GM13977 (cell line): ENCODE results near the gene NCAPD2.
"Not testable (repeated sequence)": the region's sequence is repeated elsewhere in the genome, so short reads cannot be mapped to it uniquely, and the experiment has no call there.

Experiments used
- DNase-seq: peaks from one replicate; pipeline ENCODE4 v3.0.0; 2012; ENCODE audit warnings: low spot score
- in situ Hi-C: fragments of 300-500 bp; cut with MboI; formaldehyde crosslinking; loops from one replicate; pipeline ENCODE4 v1.12.0; 2022; ENCODE audit warnings: low sequenced_read_pairs, low pct_unique_long_range_greater_than_20kb, mixed read lengths, inconsistent platforms; ENCODE audit not compliant: unreplicated experiment
- TF ChIP-seq, protein P1 (sequence below): IDR thresholded peaks from 2 replicates; pipeline ENCODE4 v1.5.1; 2012; ENCODE audit warnings: mild to moderate bottlenecking, control low read depth; ENCODE audit not compliant: insufficient read depth; ENCODE audit errors: extremely low read depth, missing control alignments

NCAPD2 gene

DNA sequence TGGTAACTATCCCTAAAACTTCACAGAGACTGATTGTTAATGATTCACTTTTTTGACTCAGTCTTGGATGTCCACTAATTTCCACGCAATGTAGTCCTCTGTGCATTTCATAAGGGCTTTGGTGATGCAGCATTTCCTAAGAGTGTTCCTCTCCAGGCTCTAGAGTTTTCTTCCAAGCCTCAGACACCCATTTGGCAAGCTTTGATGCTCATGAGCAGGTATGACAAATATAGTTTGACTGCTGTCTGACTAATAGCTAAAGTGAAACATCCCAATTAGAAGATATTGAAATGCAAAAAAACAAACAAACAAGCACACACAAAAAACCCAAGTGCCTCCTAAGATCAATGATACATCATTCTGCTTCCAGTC lies 21.9 kb upstream of the NCAPD2 start:
- no peak for DNase-seq
- in situ Hi-C loops: no loop called here
- TF ChIP-seq, protein P1, sequence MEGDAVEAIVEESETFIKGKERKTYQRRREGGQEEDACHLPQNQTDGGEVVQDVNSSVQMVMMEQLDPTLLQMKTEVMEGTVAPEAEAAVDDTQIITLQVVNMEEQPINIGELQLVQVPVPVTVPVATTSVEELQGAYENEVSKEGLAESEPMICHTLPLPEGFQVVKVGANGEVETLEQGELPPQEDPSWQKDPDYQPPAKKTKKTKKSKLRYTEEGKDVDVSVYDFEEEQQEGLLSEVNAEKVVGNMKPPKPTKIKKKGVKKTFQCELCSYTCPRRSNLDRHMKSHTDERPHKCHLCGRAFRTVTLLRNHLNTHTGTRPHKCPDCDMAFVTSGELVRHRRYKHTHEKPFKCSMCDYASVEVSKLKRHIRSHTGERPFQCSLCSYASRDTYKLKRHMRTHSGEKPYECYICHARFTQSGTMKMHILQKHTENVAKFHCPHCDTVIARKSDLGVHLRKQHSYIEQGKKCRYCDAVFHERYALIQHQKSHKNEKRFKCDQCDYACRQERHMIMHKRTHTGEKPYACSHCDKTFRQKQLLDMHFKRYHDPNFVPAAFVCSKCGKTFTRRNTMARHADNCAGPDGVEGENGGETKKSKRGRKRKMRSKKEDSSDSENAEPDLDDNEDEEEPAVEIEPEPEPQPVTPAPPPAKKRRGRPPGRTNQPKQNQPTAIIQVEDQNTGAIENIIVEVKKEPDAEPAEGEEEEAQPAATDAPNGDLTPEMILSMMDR: no peak

DNA sequence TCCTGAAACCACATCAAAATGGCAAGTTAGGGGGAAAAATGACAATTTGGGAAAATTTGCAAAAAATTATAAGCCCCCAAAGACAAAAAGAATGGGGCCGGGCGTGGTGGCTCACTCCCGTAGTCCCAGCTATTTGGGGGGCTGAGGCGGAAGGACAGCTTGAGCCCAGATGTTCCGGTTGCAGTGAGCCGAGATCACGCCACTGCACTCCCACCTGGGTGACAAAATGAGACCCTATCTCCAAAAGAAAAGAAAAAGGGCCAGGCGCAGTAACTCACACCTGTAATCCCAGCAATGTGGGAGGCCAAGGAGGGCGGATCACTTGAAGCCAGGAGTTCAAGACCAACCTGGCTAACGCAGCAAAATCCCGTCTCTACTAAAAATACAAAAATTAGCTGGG lies 21.4 kb upstream of the NCAPD2 start:
- TF ChIP-seq, protein P1: no peak
- DNase-seq: no peak
- in situ Hi-C loops: no loop called here

DNA sequence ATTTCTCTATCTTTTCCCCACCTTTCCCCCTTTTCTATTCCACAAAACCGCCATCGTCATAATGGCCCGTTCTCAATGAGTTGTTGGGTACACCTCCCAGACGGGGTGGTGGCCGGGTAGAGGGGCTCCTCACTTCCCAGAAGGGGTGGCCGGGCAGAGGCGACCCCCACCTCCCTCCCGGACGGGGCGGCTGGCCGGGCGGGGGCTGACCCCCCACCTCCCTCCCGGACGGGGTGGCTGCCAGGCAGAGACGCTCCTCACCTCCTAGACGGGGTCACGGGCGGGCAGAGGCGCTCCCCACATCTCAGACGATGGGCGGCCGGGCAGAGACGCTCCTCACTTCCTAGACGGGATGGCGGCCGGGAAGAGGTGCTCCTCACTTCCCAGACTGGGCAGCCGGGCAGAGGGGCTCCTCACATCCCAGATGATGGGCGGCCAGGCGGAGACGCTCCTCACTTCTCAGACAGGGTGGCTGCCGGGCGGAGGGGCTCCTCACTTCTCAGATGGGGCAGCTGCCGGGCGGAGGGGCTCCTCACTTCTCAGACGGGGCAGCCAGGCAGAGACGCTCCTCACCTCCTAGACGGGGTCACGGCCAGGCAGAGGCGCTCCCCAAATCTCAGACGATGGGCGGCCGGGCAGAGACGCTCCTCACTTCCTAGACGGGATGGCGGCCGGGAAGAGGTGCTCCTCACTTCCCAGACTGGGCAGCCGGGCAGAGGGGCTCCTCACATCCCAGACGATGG lies 18.5 kb upstream of the NCAPD2 start:
- in situ Hi-C loops, DNase-seq: not testable (repeated sequence)

DNA sequence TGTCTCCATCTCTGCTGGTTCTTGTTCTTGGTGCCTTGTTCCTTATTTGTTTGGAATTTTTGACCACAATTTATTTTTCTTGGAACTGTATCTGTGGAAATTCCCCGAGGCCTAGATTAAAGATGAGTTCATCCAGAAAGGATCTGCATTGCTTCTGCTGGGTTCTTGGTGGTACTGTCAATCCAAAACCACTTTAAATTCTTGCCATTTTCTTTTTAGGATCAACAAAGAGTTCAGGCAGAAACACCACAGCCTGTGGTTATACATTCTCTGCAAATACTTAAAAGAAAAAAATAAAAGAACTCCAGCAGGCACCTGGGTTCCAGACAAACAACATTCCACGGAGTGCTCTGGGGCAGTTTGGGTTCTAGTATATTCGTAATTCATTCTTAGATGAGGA lies 17.4 kb upstream of the NCAPD2 start:
- no peak for DNase-seq
- in situ Hi-C loops: no loop called here
- TF ChIP-seq, protein P1: no peak

DNA sequence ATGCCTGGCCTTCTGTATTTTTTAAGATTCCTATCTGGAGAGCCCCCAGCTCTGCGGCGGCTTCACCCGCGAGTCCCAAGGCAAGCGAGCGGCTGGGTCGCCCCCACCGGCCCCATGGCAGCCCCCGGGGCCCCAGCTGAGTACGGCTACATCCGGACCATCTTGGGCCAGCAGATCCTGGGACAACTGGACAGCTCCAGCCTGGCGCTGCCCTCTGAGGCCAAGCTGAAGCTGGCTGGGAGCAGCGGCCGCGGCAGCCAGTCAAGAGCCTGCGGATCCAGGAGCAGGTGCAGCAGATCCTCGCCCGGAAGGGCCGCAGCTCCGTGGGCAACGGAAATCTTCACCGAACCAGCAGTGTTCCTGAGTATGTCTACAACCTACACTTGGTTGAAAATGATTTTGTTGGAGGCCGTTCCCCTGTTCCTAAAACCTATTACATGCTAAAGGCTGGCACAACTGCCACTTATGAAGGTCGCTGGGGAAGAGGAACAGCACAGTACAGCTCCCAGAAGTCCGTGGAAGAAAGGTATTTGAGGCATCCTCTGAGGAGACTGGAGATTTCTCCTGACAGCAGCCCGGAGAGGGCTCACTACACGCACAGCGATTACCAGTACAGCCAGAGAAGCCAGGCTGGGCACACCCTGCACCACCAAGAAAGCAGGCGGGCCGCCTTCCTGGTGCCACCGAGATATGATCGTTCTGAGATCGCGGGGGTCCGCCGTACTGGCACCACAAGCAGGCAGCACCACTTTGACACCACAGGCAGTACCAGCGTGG lies 16.1 kb upstream of the NCAPD2 start:
- in situ Hi-C loops: not testable (repeated sequence)

DNA sequence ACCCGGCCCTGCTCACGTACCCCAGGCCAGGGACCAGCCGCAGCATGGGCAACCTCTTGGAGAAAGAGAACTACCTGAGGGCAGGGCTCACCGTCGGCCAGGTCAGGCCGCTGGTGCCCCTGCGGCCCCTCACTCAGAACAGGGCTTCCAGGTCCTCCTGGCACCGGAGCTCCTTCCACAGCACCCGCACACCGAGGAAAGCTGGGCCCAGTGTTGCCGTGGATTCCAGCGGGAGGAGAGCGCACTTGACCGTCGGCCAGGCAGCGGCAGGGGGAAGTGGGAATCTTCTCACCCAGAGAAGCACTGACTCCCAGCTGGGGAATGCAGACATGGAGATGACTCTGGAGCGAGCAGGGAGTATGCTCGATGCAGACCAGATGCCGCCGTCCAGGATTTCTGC lies 15.5 kb upstream of the NCAPD2 start:
- no peak for DNase-seq
- TF ChIP-seq, protein P1: no peak
- in situ Hi-C loops: no loop called here

More for the DNA sequence above, 16.1 kb upstream of the NCAPD2 start:
- not testable (repeated sequence) for DNase-seq

DNA sequence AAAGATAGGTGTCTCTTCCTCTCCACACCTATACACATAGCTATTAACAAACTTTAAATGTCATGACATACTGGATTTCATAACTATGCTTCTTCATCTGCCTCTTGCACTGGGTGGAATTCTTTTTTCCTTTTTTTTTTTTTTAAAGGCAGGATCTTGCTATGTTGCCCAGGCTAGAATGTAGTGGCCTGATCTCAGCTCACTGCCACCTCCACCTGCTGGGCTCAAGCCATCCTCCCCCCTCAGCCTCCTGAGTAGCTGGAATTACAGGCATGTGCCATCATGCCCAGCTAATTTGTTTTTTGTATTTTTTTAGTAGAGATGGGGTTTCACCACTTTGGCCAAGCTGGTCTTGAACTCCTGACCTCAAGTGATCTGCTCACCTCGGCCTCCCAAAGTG lies 5.7 kb upstream of the NCAPD2 start:
- in situ Hi-C loops: no loop called here
- DNase-seq: no peak
- TF ChIP-seq, protein P1: no peak

DNA sequence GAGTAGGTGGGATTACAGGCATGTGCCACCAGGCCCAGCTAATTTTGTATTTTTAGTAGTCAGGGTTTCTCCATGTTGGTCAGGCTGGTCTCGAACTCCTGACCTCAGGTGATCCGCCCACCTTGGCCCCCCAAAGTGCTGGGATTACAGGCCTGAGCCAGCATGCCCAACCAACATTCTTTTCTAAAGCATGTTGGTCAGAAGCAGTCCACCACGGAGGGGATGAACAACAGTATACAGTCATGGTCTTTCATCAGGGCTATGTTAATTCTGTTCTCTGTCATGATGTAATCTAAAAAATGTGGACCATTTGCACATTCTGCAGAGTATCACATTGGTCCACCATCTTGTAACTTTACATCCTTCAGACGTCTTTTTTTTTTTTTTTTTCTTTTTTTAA lies 4.5 kb upstream of the NCAPD2 start:
- DNase-seq: no peak
- TF ChIP-seq, protein P1: no peak
- in situ Hi-C loops: no loop called here

DNA sequence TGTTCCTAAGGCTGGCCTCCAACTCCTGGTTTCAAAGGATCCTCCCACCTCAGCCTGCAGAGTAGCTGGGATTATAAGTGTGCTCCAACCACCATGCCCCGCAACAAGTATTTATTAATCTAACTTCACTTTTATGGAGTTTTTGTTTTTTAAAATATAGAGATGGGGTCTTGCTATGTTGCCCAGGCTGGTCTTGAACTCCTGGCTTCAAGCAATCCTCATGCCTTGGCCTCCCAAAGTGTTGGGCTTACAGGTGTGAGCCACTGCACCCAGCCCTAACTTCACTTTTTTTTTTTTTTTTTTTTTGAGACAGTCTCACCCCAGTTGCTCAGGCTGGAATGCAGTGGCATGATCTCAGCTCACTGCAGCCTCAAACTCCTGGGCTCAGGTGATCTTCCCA lies 3.2 kb upstream of the NCAPD2 start:
- in situ Hi-C loops, DNase-seq: not testable (repeated sequence)
